Smooth muscle cell (in vitro differentiated cells): ENCODE measurements around the gene CITED4. TPM values are rescaled to one million over a fixed set of nuclear protein-coding genes. Genes with fewer than 3 reads are reported as not detected.

ENCODE experiments used
- DNase-seq: peaks from one replicate; lab custom pipeline; 2025; ENCODE audit not compliant: unreplicated experiment; lab: John Stamatoyannopoulos, UW
- H2AFZ ChIP-seq: fragments of 200-600 bp; sonication (generic); 2 replicates; pipeline ENCODE4 v1.6.0; 2016; ENCODE audit warnings: antibody characterized with exemption, low read depth, mild to moderate bottlenecking
- H3F3A ChIP-seq: fragments of 200-600 bp; sonication (generic); 2 replicates; pipeline ENCODE4 v1.6.0; 2017; ENCODE audit warnings: antibody characterized with exemption, low read depth
- H3K27ac ChIP-seq: fragments of 200-600 bp; sonication (generic); 2 replicates; pipeline ENCODE4 v1.5.1; 2016; ENCODE audit warnings: low read depth, mild to moderate bottlenecking
- H3K27me3 ChIP-seq: fragments of 200-600 bp; sonication (generic); 2 replicates; pipeline ENCODE4 v1.6.1; 2016; ENCODE audit warnings: low read depth, mild to moderate bottlenecking
- H3K36me3 ChIP-seq: fragments of 200-600 bp; sonication (generic); 2 replicates; pipeline ENCODE4 v1.5.1; 2016; ENCODE audit warnings: low read depth
- H3K4me1 ChIP-seq: fragments of 200-600 bp; sonication (generic); 2 replicates; pipeline ENCODE4 v1.5.1; 2016; ENCODE audit warnings: low read depth
- H3K4me2 ChIP-seq: fragments of 200-600 bp; sonication (generic); 2 replicates; pipeline ENCODE4 v1.6.0; 2016; ENCODE audit warnings: mild to moderate bottlenecking
- H3K4me3 ChIP-seq: fragments of 200-600 bp; sonication (generic); 2 replicates; pipeline ENCODE4 v1.5.1; 2016; ENCODE audit warnings: mild to moderate bottlenecking
- H3K79me2 ChIP-seq: fragments of 200-600 bp; sonication (generic); 2 replicates; pipeline ENCODE4 v1.6.0; 2016; ENCODE audit warnings: low read depth, mild to moderate bottlenecking
- H3K9ac ChIP-seq: fragments of 200-600 bp; sonication (generic); 2 replicates; pipeline ENCODE4 v1.6.0; 2016; ENCODE audit warnings: low read depth
- H3K9me3 ChIP-seq: fragments of 200-600 bp; sonication (generic); replicated peaks from 2 replicates; pipeline ENCODE4 v1.5.1; 2016; ENCODE audit warnings: low read depth
- H4K20me1 ChIP-seq: fragments of 200-600 bp; sonication (generic); 2 replicates; pipeline ENCODE4 v1.6.0; 2016; ENCODE audit warnings: low read depth
- CTCF ChIP-seq: fragments of 200-600 bp; sonication (generic); IDR thresholded peaks from 2 replicates; pipeline ENCODE4 v1.5.1; 2017; ENCODE audit warnings: borderline replicate concordance, mild to moderate bottlenecking, antibody characterized with exemption; ENCODE audit not compliant: insufficient read depth, poor library complexity, severe bottlenecking
- WGBS: methylation state at CpG from one replicate; pipeline ENCODE4 v1.1.7; 2016; ENCODE audit warnings: low lambda C conversion rate; 5-methylcytosine and 5-hydroxymethylcytosine counted together
- polyA plus RNA-seq: library from polyadenylated mRNA; unstranded; fragments of >200 nt; fragmentation: Nextera tagmentation; extraction: Ambion mirVana; gene quantifications from 2 replicates; pipeline ENCODE4 v1.2.1, GENCODE V29; 2016
- total RNA-seq: library from RNA; depleted of rRNA; stranded (reverse); fragments of >200 nt; gene quantifications from 2 replicates; pipeline ENCODE4 v1.2.3, GENCODE V29; 2014

The CITED4 gene
- total RNA-seq (3.1 and 10.7 TPM in 2 replicates), polyA plus RNA-seq (5.5 and 25.1 TPM in 2 replicates)

GRCh38 chr1:40862008-40862863 is at the start of gene CITED4:
TSS of gene CITED4 (minus strand) at chr1:40862363. CDS start at chr1:40862127, 236 bp downstream.
- Histone ChIP-seq H3K4me3 (peak within 1 kb of the TSS; percentile 73), H3K4me1 (no peaks in the 10 kb centered on the region), H3K9ac (no peak within 1 kb of the TSS), H3K27ac (no peak within 1 kb of the TSS), H3K36me3 (no peaks in the 10 kb centered on the region), H3K4me2 (peak within 1 kb of the TSS; percentile 90), H3F3A (no peaks in the 10 kb centered on the region), H4K20me1 (no peaks in the 10 kb centered on the region), H3K27me3 (peaks cover 31% of the 10 kb centered on the region), H2AFZ (peak within 1 kb of the TSS; percentile 77), H3K9me3 (no peaks in the 10 kb centered on the region), H3K79me2 (no peaks in the 10 kb centered on the region)
- no peak for TF ChIP-seq CTCF
- DNase-seq: peak; percentile 70
- WGBS: 7% methylated on average over 75 of the region's 75 CpGs

- no peak for TF ChIP-seq CTCF
- Histone ChIP-seq H3K9me3 (no peaks in the 10 kb centered on the region), H3K4me2 (no peak overlapping the region), H3K36me3 (no peaks in the 10 kb centered on the region), H3K4me3 (no peak overlapping the region), H3F3A (no peaks in the 10 kb centered on the region), H3K27ac (no peak overlapping the region), H3K27me3 (no peaks in the 10 kb centered on the region), H4K20me1 (no peaks in the 10 kb centered on the region), H2AFZ (no peak overlapping the region), H3K79me2 (no peaks in the 10 kb centered on the region), H3K9ac (no peak overlapping the region), H3K4me1 (no peaks in the 10 kb centered on the region)
- WGBS: 79% methylated on average over 3 of the region's 3 CpGs
- no peak for DNase-seq
Observed at GRCh38 chr1:40911105-40911504, 48.9 kb upstream of the CITED4 start.

GRCh38 chr1:40909281-40909680 is 47.1 kb upstream of the CITED4 start:
- Histone ChIP-seq H4K20me1 (no peaks in the 10 kb centered on the region), H3K79me2 (no peaks in the 10 kb centered on the region), H3K4me3 (no peak overlapping the region), H3K27ac (no peak overlapping the region), H3K4me1 (no peaks in the 10 kb centered on the region), H3K36me3 (no peaks in the 10 kb centered on the region), H3K27me3 (no peaks in the 10 kb centered on the region), H3K9ac (no peak overlapping the region), H2AFZ (no peak overlapping the region), H3K4me2 (no peak overlapping the region), H3K9me3 (no peaks in the 10 kb centered on the region), H3F3A (no peaks in the 10 kb centered on the region)
- 89% methylated on average over 9 of the region's 9 CpGs for WGBS
- no peak for DNase-seq
- no peak for TF ChIP-seq CTCF
